Measurements from ENCODE around the gene PAX8.

DNA sequence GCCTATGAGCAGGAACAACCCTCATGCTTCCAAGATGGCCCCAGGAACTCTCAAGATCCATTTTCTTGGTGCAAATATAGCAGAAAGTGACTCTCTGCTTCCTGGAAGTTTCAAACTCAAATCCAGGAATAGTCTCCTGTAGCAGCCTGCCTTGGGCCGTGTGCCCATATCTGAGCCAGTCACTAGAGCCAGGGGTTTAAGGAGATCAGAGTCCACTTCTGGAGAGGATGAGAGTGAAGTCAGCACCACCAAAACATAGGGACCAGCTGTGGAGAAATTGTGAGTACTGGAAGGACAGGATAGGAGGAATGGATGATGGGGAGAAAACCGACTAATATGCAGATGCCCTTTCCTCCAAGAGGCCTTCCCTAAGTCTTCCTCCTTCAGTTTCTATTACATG, 71.7 kb downstream of the PAX8 start:
- TF ChIP-seq, protein P1, sequence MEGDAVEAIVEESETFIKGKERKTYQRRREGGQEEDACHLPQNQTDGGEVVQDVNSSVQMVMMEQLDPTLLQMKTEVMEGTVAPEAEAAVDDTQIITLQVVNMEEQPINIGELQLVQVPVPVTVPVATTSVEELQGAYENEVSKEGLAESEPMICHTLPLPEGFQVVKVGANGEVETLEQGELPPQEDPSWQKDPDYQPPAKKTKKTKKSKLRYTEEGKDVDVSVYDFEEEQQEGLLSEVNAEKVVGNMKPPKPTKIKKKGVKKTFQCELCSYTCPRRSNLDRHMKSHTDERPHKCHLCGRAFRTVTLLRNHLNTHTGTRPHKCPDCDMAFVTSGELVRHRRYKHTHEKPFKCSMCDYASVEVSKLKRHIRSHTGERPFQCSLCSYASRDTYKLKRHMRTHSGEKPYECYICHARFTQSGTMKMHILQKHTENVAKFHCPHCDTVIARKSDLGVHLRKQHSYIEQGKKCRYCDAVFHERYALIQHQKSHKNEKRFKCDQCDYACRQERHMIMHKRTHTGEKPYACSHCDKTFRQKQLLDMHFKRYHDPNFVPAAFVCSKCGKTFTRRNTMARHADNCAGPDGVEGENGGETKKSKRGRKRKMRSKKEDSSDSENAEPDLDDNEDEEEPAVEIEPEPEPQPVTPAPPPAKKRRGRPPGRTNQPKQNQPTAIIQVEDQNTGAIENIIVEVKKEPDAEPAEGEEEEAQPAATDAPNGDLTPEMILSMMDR (IDR thresholded peaks at IDR 0.05; ENCODE audit: poor library complexity) = no peak
- TF ChIP-seq EZH2 (IDR thresholded peaks at IDR 0.05; ENCODE audit: borderline replicate concordance) (no peak), EZH2phosphoT487 (IDR thresholded peaks at IDR 0.05; ENCODE audit: low read depth, severe bottlenecking, unreplicated experiment) (no peak)

Measured in hepatocyte (in vitro differentiated cells).